ENCODE measurements around the gene TOX2. TPM values are rescaled to one million over a fixed set of nuclear protein-coding genes. Genes with fewer than 3 reads are reported as not detected.
"Not testable (repeated sequence)": the region's sequence is repeated elsewhere in the genome, so short reads cannot be mapped to it uniquely, and the experiment has no call there.

The TOX2 gene
- total RNA-seq, 1 experiment from 2014 or later, result 1.6 TPM

GRCh38 chr20:44031781-44032582 lies 117.3 kb downstream of the TOX2 start:
- H3K4me3 ChIP-seq (ENCODE audit: insufficient read depth, low read depth, low read length), result no peak overlapping the region
- peak; percentile 33 for DNase-seq

GRCh38 chr20:44032583-44033331 lies 118.1 kb downstream of the TOX2 start:
- no peaks in the 10 kb centered on the region for H3K27me3 ChIP-seq (ENCODE audit: control insufficient read depth, insufficient read depth, low read length)
- H3K4me3 ChIP-seq (ENCODE audit: insufficient read depth, low read depth, low read length), result no peak overlapping the region
- DNase-seq, result no peak
- no peaks in the 10 kb centered on the region for H3K36me3 ChIP-seq (replicated peaks; ENCODE audit: control insufficient read depth, insufficient read depth, low read length)

More at GRCh38 chr20:44031781-44032582, 117.3 kb downstream of the TOX2 start:
- no peaks in the 10 kb centered on the region for H3K27me3 ChIP-seq (ENCODE audit: control insufficient read depth, insufficient read depth, low read length)
- no peaks in the 10 kb centered on the region for H3K36me3 ChIP-seq (replicated peaks; ENCODE audit: control insufficient read depth, insufficient read depth, low read length)

- Histone ChIP-seq H3K4me3 (ENCODE audit: insufficient read depth, low read depth, low read length) (no peak overlapping the region), H3K27me3 (ENCODE audit: control insufficient read depth, insufficient read depth, low read length) (no peaks in the 10 kb centered on the region), H3K36me3 (replicated peaks; ENCODE audit: control insufficient read depth, insufficient read depth, low read length) (no peaks in the 10 kb centered on the region)
- no peak for DNase-seq
These were observed 118.7 kb downstream of the TOX2 start for GRCh38 chr20:44033344-44033743.

- Histone ChIP-seq H3K36me3 (replicated peaks; ENCODE audit: control insufficient read depth, insufficient read depth, low read length) (no peaks in the 10 kb centered on the region), H3K27me3 (ENCODE audit: control insufficient read depth, insufficient read depth, low read length) (no peaks in the 10 kb centered on the region)
- DNase-seq, result no peak
These were observed 119.2 kb downstream of the TOX2 start for GRCh38 chr20:44033873-44034272.

GRCh38 chr20:44034451-44034850 lies 119.8 kb downstream of the TOX2 start:
- Histone ChIP-seq H3K36me3 (replicated peaks; ENCODE audit: control insufficient read depth, insufficient read depth, low read length) (no peaks in the 10 kb centered on the region), H3K27me3 (ENCODE audit: control insufficient read depth, insufficient read depth, low read length) (no peaks in the 10 kb centered on the region), H3K4me3 (ENCODE audit: insufficient read depth, low read depth, low read length) (no peak overlapping the region)
- DNase-seq, result no peak

More at GRCh38 chr20:44033873-44034272, 119.2 kb downstream of the TOX2 start:
- H3K4me3 ChIP-seq (ENCODE audit: insufficient read depth, low read depth, low read length), result no peak overlapping the region

GRCh38 chr20:44034965-44035635 lies 120.4 kb downstream of the TOX2 start:
- DNase-seq, result no peak
- H3K4me3 ChIP-seq (ENCODE audit: insufficient read depth, low read depth, low read length), result no peak overlapping the region
- no peaks in the 10 kb centered on the region for H3K27me3 ChIP-seq (ENCODE audit: control insufficient read depth, insufficient read depth, low read length)
- H3K36me3 ChIP-seq (replicated peaks; ENCODE audit: control insufficient read depth, insufficient read depth, low read length), result no peaks in the 10 kb centered on the region

GRCh38 chr20:44035924-44036323 lies 121.3 kb downstream of the TOX2 start:
- Histone ChIP-seq H3K36me3 (replicated peaks; ENCODE audit: control insufficient read depth, insufficient read depth, low read length) (no peaks in the 10 kb centered on the region), H3K4me3 (ENCODE audit: insufficient read depth, low read depth, low read length) (no peak overlapping the region), H3K27me3 (ENCODE audit: control insufficient read depth, insufficient read depth, low read length) (no peaks in the 10 kb centered on the region)
- no peak for DNase-seq

- no peak for DNase-seq
These were observed 121.8 kb downstream of the TOX2 start for GRCh38 chr20:44036441-44036840.

GRCh38 chr20:44038681-44039123 lies 124.0 kb downstream of the TOX2 start:
- H3K4me3 ChIP-seq (ENCODE audit: insufficient read depth, low read depth, low read length), result no peak overlapping the region
- H3K27me3 ChIP-seq (ENCODE audit: control insufficient read depth, insufficient read depth, low read length), result no peaks in the 10 kb centered on the region
- no peak for DNase-seq
- no peaks in the 10 kb centered on the region for H3K36me3 ChIP-seq (replicated peaks; ENCODE audit: control insufficient read depth, insufficient read depth, low read length)

More at GRCh38 chr20:44036441-44036840, 121.8 kb downstream of the TOX2 start:
- no peaks in the 10 kb centered on the region for H3K36me3 ChIP-seq (replicated peaks; ENCODE audit: control insufficient read depth, insufficient read depth, low read length)
- no peak overlapping the region for H3K4me3 ChIP-seq (ENCODE audit: insufficient read depth, low read depth, low read length)
- H3K27me3 ChIP-seq (ENCODE audit: control insufficient read depth, insufficient read depth, low read length), result no peaks in the 10 kb centered on the region

- H3K36me3 ChIP-seq (replicated peaks; ENCODE audit: control insufficient read depth, insufficient read depth, low read length), result no peaks in the 10 kb centered on the region
- no peak overlapping the region for H3K4me3 ChIP-seq (ENCODE audit: insufficient read depth, low read depth, low read length)
- no peak for DNase-seq
- no peaks in the 10 kb centered on the region for H3K27me3 ChIP-seq (ENCODE audit: control insufficient read depth, insufficient read depth, low read length)
These were observed 124.5 kb downstream of the TOX2 start for GRCh38 chr20:44039147-44039546.

- H3K36me3 ChIP-seq (replicated peaks; ENCODE audit: control insufficient read depth, insufficient read depth, low read length), result no peaks in the 10 kb centered on the region
- DNase-seq, result no peak
- no peak overlapping the region for H3K4me3 ChIP-seq (ENCODE audit: insufficient read depth, low read depth, low read length)
- no peaks in the 10 kb centered on the region for H3K27me3 ChIP-seq (ENCODE audit: control insufficient read depth, insufficient read depth, low read length)
These were observed 125.1 kb downstream of the TOX2 start for GRCh38 chr20:44039741-44040140.

GRCh38 chr20:44040202-44040915 lies 125.7 kb downstream of the TOX2 start:
- Histone ChIP-seq H3K27me3 (ENCODE audit: control insufficient read depth, insufficient read depth, low read length) (no peaks in the 10 kb centered on the region), H3K36me3 (replicated peaks; ENCODE audit: control insufficient read depth, insufficient read depth, low read length) (no peaks in the 10 kb centered on the region), H3K4me3 (ENCODE audit: insufficient read depth, low read depth, low read length) (no peak overlapping the region)
- no peak for DNase-seq

- peak; percentile 50 for DNase-seq
- Histone ChIP-seq H3K27me3 (ENCODE audit: control insufficient read depth, insufficient read depth, low read length) (no peaks in the 10 kb centered on the region), H3K4me3 (ENCODE audit: insufficient read depth, low read depth, low read length) (no peak overlapping the region), H3K36me3 (replicated peaks; ENCODE audit: control insufficient read depth, insufficient read depth, low read length) (no peaks in the 10 kb centered on the region)
These were observed 126.3 kb downstream of the TOX2 start for GRCh38 chr20:44041001-44041400.

- not testable (repeated sequence) for H3K36me3 ChIP-seq (replicated peaks; ENCODE audit: control insufficient read depth, insufficient read depth, low read length); H3K4me3 ChIP-seq (ENCODE audit: insufficient read depth, low read depth, low read length); DNase-seq; H3K27me3 ChIP-seq (ENCODE audit: control insufficient read depth, insufficient read depth, low read length)
These were observed 130.1 kb downstream of the TOX2 start for GRCh38 chr20:44044712-44045111.

Data from H7 (cell line).